SKM-1 treated with dmso at 0.1 percent for 144 hours (cell line): ENCODE data around the gene XAGE1B.
"Not testable (repeated sequence)": the region's sequence is repeated elsewhere in the genome, so short reads cannot be mapped to it uniquely, and the experiment has no call there.

ENCODE experiments used
- DNase-seq: peaks from one replicate; lab custom pipeline; 2025; ENCODE audit not compliant: unreplicated experiment; lab: John Stamatoyannopoulos, UW

Gene XAGE1B

GRCh38 chrX:52516987-52517325 is at the start of gene XAGE1B:
TSS of gene XAGE1B (minus strand) at chrX:52517063. CDS start at chrX:52515527, 1,536 bp downstream.
- DNase-seq, result not testable (repeated sequence)

- DNase-seq, result no peak
Observed at GRCh38 chrX:52563105-52563504, 46.2 kb upstream of the XAGE1B start.

- DNase-seq, result no peak
Observed at GRCh38 chrX:52558140-52558539, 41.3 kb upstream of the XAGE1B start.

- no peak for DNase-seq
Observed at GRCh38 chrX:52556741-52557140, 39.9 kb upstream of the XAGE1B start.

GRCh38 chrX:52553995-52554642 is 37.3 kb upstream of the XAGE1B start:
- no peak for DNase-seq

- not testable (repeated sequence) for DNase-seq
Observed at GRCh38 chrX:52548769-52549168, 31.9 kb upstream of the XAGE1B start.

- DNase-seq, result no peak
Observed at GRCh38 chrX:52544147-52544840, 27.4 kb upstream of the XAGE1B start.

GRCh38 chrX:52542311-52542710 is 25.4 kb upstream of the XAGE1B start:
- DNase-seq, result no peak

- not testable (repeated sequence) for DNase-seq
Observed at GRCh38 chrX:52541051-52541450, 24.2 kb upstream of the XAGE1B start.

- not testable (repeated sequence) for DNase-seq
Observed at GRCh38 chrX:52516110-52516986, 515 bp downstream of the XAGE1B start.

- not testable (repeated sequence) for DNase-seq
Observed at GRCh38 chrX:52511126-52511525, 5.7 kb downstream of the XAGE1B start.

- no peak for DNase-seq
Observed at GRCh38 chrX:52509916-52510315, 6.9 kb downstream of the XAGE1B start.

GRCh38 chrX:52507331-52507730 is 9.5 kb downstream of the XAGE1B start:
- no peak for DNase-seq

- DNase-seq, result no peak
Observed at GRCh38 chrX:52504551-52504950, 12.3 kb downstream of the XAGE1B start.

GRCh38 chrX:52501362-52501761 is 15.5 kb downstream of the XAGE1B start:
- DNase-seq, result not testable (repeated sequence)

- not testable (repeated sequence) for DNase-seq
Observed at GRCh38 chrX:52496419-52496772, 20.5 kb downstream of the XAGE1B start.

GRCh38 chrX:52495545-52496418 is 21.1 kb downstream of the XAGE1B start, which contains the start of gene XAGE1A:
TSS of gene XAGE1A (plus strand) at chrX:52495808. CDS start at chrX:52497362, 1,554 bp downstream.
- DNase-seq, result not testable (repeated sequence)

GRCh38 chrX:52471301-52471700 is 45.6 kb downstream of the XAGE1B start:
- not testable (repeated sequence) for DNase-seq
